Pancreas (tissue), 10 donors: ENCODE data around the gene NDUFS1. TPM values are rescaled to one million over a fixed set of nuclear protein-coding genes. Genes with fewer than 3 reads are reported as not detected.

ENCODE experiments used
- ATAC-seq, 4 donors: fragments of 200-7000 bp; cut with Tn5 transposase; one replicate each; pipeline versions ENCODE4 v1.8.0 to v1.9.1; 2020; ENCODE audit warnings: mild to moderate bottlenecking in 4 of 4, moderate library complexity in 4 of 4
- DNase-seq, 6 donors: peaks; one replicate each; pipeline ENCODE4 v3.0.0-alpha.2; 2020
- FAIRE-seq: peaks from 2 replicates; lab custom pipeline; 2012; peaks lifted over from hg19 to GRCh38; lab: Jason Lieb, UNC
- H3K27ac ChIP-seq, 4 donors: fragments of 200-600 bp; sonication (generic); 1 replicate in 3 of 4; 2 replicates in 1 of 4; pipeline versions ENCODE4 v1.5.0 to v1.8.0; 2020
- H3K27me3 ChIP-seq, 4 donors: fragments of 200-600 bp; one replicate each; pipeline ENCODE4 v1.8.0; 2021
- H3K36me3 ChIP-seq, 3 donors: fragments of 200-600 bp; sonication (generic) in 1 of 3; one replicate each; pipeline versions ENCODE4 v1.5.0 to v1.8.0; 2020 to 2021
- H3K4me1 ChIP-seq, 3 donors: fragments of 200-600 bp; one replicate each; pipeline ENCODE4 v1.8.0; 2021
- H3K4me3 ChIP-seq, 4 donors: fragments of 200-600 bp; sonication (generic) in 2 of 4; one replicate each; pipeline versions ENCODE4 v1.5.0 to v1.8.0; 2020 to 2021
- H3K9me3 ChIP-seq, 4 donors: fragments of 200-600 bp; one replicate each; pipeline ENCODE4 v1.8.0; 2021
- WGBS, 2 donors: extraction: QIAGEN DNeasy Blood & Tissue Kit; methylation state at CpG; one replicate each; pipeline ENCODE4 v1.1.7; 2013; 5-methylcytosine and 5-hydroxymethylcytosine counted together
- intact Hi-C, 3 donors: fragments of 100-400 bp; cut with DNase I; formaldehyde crosslinking; loops; one replicate each; pipeline versions ENCODE4 v1.11.1 to v1.14.2; 2022
- polyA plus RNA-seq, 2 donors: library from polyadenylated mRNA; stranded (reverse); fragments of 200-250 nt; gene quantifications; one replicate each; pipeline ENCODE4 v1.2.3, GENCODE V29; 2013
- total RNA-seq, 6 donors: library from RNA; stranded (reverse); fragmentation: NEBNext Ultra II Directional in 4 of 6; extraction: Animal tissue kit (Norgen Biotek cat#: 25700) in 4 of 6; gene quantifications; one replicate each; pipeline versions ENCODE4 v1.2.1 to v1.2.4, GENCODE V29; 2021 to 2023
- TF ChIP-seq, protein P1 (sequence below), 4 donors: fragments of 200-600 bp; sonication (generic) in 3 of 4; IDR thresholded peaks; one replicate each; pipeline versions ENCODE4 v1.5.0 to v1.8.0; 2021; ENCODE audit warnings: antibody characterized with exemption in 4 of 4
- donor health status: healthy with polysubstance abuse.
- donor health status: DM: no; HTN: no; CAD: no; lungs with moderate emphysema.
- donor health status: DM: no; HTN: no; CAD: no.
- donor health status: control.
- donor health status: control.
- donor health status: Bipolar disorder and iron deficiency.
- donor health status: DM: yes; HTN: yes; CAD: no.
- donor health status: DM: no; HTN: no; CAD: no.
- donor health status: DM: no; HTN: no; CAD: no.
- donor health status: DM: yes; HTN: yes; CAD: no.

Gene NDUFS1
- total and polyA plus RNA-seq, 8 donors: 7.3 to 42.1 (median 30.1) TPM

DNA sequence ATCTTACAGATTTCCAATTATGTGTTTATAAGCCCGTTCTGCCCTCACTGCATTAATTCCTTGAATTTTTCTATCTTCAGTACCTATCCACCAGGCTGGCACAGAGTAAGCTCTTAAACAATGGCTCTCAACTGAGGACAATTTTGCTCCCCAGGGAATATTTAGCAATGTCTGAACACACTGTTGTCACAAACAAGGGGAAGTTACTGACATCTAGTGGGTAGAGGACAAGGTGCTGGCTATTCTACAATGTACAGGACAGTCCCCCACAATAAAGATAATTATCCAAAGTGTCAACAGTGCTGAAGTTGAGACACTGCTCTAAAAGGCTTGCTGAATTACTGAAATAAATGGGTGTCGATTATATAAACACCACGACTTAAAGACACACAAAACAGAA, 5.0 kb downstream of the NDUFS1 start:
- intact Hi-C loops: no loop called here
- DNase-seq (no peak), ATAC-seq (no peak), FAIRE-seq (no peak)
- H3K9me3 ChIP-seq: no peaks in the 10 kb centered on the region
- WGBS, 2 donors: 67 to 68% methylated on average over 3 of the region's 3 CpGs
- H3K27ac ChIP-seq: no peak overlapping the region
- H3K4me3 ChIP-seq: no peak overlapping the region
- peaks cover 0 to 8% (median 6%) of the 10 kb centered on the region in 3 donors for H3K4me1 ChIP-seq
- TF ChIP-seq, protein P1, sequence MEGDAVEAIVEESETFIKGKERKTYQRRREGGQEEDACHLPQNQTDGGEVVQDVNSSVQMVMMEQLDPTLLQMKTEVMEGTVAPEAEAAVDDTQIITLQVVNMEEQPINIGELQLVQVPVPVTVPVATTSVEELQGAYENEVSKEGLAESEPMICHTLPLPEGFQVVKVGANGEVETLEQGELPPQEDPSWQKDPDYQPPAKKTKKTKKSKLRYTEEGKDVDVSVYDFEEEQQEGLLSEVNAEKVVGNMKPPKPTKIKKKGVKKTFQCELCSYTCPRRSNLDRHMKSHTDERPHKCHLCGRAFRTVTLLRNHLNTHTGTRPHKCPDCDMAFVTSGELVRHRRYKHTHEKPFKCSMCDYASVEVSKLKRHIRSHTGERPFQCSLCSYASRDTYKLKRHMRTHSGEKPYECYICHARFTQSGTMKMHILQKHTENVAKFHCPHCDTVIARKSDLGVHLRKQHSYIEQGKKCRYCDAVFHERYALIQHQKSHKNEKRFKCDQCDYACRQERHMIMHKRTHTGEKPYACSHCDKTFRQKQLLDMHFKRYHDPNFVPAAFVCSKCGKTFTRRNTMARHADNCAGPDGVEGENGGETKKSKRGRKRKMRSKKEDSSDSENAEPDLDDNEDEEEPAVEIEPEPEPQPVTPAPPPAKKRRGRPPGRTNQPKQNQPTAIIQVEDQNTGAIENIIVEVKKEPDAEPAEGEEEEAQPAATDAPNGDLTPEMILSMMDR (IDR thresholded peaks at IDR 0.05): no peak
- H3K36me3 ChIP-seq: peaks cover 0 to 10% (median 0%) of the 10 kb centered on the region in 3 donors
- H3K27me3 ChIP-seq: no peaks in the 10 kb centered on the region

DNA sequence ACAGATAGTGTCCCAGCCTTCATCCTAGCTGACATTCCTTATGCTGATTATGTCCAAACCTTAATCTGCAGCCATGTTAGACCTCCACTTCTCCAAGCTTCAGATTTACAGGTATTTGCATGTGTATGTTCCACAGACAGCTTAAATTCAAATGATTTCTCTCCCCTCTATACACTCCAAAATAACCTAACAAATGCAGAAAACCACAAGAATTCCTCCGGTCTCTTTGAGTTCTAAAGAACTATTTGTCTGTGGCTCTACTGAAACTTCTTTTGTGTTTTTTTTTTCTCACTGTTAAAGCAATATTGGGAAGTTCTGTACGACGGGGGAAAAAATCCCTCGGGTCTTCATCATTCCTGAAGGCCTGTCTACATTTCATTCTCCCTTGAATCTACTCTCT, 8.6 kb downstream of the NDUFS1 start:
- TF ChIP-seq, protein P1 (IDR thresholded peaks at IDR 0.05): no peak
- no peak overlapping the region for H3K4me3 ChIP-seq
- no peak for DNase-seq
- ATAC-seq: no peak
- no peaks in the 10 kb centered on the region for H3K27me3 ChIP-seq
- peaks cover 4 to 33% (median 19%) of the 10 kb centered on the region in 3 donors for H3K36me3 ChIP-seq
- H3K4me1 ChIP-seq: peaks cover 0 to 3% (median 0%) of the 10 kb centered on the region in 3 donors
- intact Hi-C loops: no loop called here
- H3K9me3 ChIP-seq: no peaks in the 10 kb centered on the region
- WGBS, 2 donors: 90 to 93% methylated on average over 4 of the region's 4 CpGs
- FAIRE-seq: no peak
- H3K27ac ChIP-seq: no peak overlapping the region

DNA sequence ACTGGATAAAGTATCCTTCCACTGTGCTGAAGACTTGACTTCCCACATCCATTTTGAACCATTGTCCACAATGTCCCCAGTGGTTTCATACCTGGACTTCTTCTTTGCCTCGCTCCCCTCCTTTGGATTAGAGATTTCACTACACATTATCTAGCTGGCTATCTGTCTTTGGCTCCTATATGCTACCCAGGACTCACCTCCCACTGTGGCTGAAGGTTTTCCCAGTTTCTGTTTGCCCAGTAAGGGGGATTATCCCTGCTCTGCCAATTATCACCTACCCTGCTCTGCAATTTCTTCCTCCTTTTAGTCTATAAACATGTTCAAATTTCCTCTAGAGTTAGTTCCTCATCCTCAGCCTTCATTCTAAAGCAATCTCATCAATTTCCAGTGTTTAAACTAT, 9.1 kb downstream of the NDUFS1 start:
- peaks cover 0 to 3% (median 0%) of the 10 kb centered on the region in 3 donors for H3K4me1 ChIP-seq
- peaks cover 4 to 35% (median 19%) of the 10 kb centered on the region in 3 donors for H3K36me3 ChIP-seq
- H3K27me3 ChIP-seq: no peaks in the 10 kb centered on the region
- H3K9me3 ChIP-seq: no peaks in the 10 kb centered on the region
- intact Hi-C loops: no loop called here
- H3K4me3 ChIP-seq: no peak overlapping the region
- WGBS, 2 donors: 96 to 100% methylated on average over 1 of the region's 1 CpG
- FAIRE-seq (no peak), DNase-seq (no peak), ATAC-seq (no peak)
- TF ChIP-seq, protein P1 (IDR thresholded peaks at IDR 0.05): no peak
- H3K27ac ChIP-seq: no peak overlapping the region

DNA sequence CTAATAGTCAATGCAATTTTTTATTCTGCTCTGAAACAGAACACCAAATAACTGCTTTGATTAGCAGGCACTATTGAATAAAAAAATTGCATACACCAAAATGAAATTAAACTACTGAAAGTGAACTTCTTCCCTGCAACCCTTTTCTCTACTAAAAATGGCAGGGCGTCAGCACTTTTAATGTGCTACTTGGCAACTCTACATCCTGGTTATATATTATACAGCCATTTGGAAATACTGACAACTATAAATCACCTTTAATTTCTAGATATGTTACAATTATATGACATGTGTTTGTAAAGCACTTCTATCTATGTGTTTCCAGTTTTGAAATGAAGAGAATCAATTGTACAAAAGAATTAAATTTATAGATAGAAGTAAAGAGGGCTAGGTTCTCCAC, 9.9 kb downstream of the NDUFS1 start:
- no peaks in the 10 kb centered on the region for H3K27me3 ChIP-seq
- TF ChIP-seq, protein P1 (IDR thresholded peaks at IDR 0.05): no peak
- H3K36me3 ChIP-seq: peaks cover 4 to 38% (median 19%) of the 10 kb centered on the region in 3 donors
- 64 to 67% methylated on average over 1 of the region's 1 CpG for WGBS, 2 donors
- intact Hi-C loops: no loop called here
- no peak for FAIRE-seq
- H3K4me3 ChIP-seq: no peak overlapping the region
- H3K4me1 ChIP-seq: no peaks in the 10 kb centered on the region
- no peak for DNase-seq
- ATAC-seq: no peak
- no peaks in the 10 kb centered on the region for H3K9me3 ChIP-seq
- H3K27ac ChIP-seq: no peak overlapping the region

DNA sequence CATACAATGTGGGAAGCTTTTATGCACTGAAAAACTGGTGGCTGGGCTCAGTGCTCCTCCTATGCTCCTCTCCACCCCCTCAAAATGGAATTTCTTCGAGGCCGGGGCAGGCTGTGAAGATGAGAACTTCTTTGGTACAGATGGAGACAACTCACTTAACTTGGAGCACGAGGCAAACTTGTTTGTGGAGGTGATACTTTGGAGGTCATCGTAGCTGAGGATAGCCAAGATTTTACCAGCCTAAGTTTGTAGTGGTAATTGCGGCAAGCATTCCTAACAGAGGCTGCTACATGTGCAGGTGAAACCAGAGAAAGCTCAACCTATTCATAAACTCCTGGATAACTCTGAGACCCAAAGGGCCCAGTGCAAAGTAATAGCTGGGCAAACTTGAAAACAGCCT, 13.6 kb downstream of the NDUFS1 start:
- intact Hi-C loops: no loop called here
- TF ChIP-seq, protein P1 (IDR thresholded peaks at IDR 0.05): no peak
- 76 to 80% methylated on average over 5 of the region's 5 CpGs for WGBS, 2 donors
- Histone ChIP-seq H3K4me3 (no peak overlapping the region), H3K36me3 (peaks cover 4 to 66% (median 37%) of the 10 kb centered on the region in 3 donors), H3K4me1 (no peaks in the 10 kb centered on the region), H3K9me3 (no peaks in the 10 kb centered on the region), H3K27ac (no peak overlapping the region), H3K27me3 (no peaks in the 10 kb centered on the region)
- no peak for FAIRE-seq
- ATAC-seq: no peak
- no peak for DNase-seq
